Measurements from ENCODE around the gene NRM. TPM values are rescaled to one million over a fixed set of nuclear protein-coding genes. Genes with fewer than 3 reads are reported as not detected.

The NRM gene
- total RNA-seq, 1 donor from 2014 or later, result 52.2 TPM

DNA sequence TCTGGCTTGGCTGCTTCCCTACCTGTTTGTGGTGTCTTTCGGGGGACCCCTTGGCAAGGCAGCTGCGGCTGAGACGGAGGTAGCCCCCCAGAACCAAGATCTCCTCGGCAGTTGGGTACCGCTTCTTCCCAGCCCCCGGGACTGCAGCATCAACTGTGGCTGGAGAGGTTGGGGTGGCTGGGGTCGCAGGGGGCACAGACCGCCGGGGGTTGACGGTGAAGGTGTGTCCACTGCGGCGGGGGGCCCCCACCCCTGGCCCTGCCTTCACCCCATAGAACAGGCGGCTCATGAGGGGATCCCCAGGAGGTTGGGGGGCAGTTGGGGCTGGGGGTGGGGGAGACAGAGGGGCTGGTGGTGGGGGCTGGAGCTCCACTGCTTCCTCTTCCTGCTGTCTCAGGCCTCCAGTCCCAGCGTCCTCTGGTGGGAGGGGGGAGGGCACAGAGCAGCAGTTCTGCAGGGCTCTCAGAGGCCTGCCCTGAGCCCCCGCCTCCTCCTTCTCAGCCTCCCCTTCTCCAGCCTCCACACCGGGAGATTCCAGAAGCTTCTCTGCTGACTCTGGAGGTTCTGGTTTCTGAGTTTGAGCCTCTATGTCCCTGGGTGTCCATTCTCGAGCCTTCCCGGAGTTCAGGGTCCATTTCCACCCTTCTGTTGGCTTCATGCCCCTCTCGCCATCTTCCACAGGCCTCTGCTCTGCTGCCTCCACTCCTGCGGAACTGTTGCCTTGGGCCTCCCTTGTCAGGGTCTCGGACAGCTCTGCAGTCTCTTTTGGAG, 6.2 kb downstream of the NRM start:
- peak; percentile 33 for DNase-seq
- Mint-ChIP-seq H3K9me3 (ENCODE audit: unreplicated experiment) (peaks cover 23% of the 10 kb centered on the region), H3K4me1 (ENCODE audit: low read depth, unreplicated experiment) (peaks cover 46% of the 10 kb centered on the region), H3K4me3 (ENCODE audit: unreplicated experiment) (peak overlapping the region; percentile 100), H3K36me3 (ENCODE audit: unreplicated experiment) (peaks cover 5% of the 10 kb centered on the region), H3K27me3 (ENCODE audit: unreplicated experiment) (peaks cover 37% of the 10 kb centered on the region), H3K27ac (ENCODE audit: unreplicated experiment) (peak overlapping the region; percentile 100)
- TF ChIP-seq, protein P1, sequence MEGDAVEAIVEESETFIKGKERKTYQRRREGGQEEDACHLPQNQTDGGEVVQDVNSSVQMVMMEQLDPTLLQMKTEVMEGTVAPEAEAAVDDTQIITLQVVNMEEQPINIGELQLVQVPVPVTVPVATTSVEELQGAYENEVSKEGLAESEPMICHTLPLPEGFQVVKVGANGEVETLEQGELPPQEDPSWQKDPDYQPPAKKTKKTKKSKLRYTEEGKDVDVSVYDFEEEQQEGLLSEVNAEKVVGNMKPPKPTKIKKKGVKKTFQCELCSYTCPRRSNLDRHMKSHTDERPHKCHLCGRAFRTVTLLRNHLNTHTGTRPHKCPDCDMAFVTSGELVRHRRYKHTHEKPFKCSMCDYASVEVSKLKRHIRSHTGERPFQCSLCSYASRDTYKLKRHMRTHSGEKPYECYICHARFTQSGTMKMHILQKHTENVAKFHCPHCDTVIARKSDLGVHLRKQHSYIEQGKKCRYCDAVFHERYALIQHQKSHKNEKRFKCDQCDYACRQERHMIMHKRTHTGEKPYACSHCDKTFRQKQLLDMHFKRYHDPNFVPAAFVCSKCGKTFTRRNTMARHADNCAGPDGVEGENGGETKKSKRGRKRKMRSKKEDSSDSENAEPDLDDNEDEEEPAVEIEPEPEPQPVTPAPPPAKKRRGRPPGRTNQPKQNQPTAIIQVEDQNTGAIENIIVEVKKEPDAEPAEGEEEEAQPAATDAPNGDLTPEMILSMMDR (IDR thresholded peaks at IDR 0.05; ENCODE audit: partially characterized antibody, unreplicated experiment), result no peak

DNA sequence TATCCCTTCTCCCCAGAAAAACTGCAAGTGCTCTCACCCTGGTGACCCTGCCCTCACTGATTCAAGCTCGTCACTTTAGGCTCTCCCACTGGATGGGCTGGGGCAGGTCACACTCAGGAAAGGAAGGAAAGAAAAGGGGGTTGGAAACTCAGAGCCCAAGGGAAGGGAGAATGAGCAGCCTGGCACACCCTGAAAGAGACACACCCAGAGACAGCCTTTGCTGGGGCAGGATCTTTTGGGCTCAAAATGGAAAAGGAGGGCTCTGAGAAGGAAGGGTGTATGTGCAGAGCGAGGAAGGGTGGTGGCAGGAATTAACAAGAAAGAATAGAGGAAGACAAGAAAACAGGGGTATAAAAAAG, 6.8 kb downstream of the NRM start:
- Mint-ChIP-seq H3K27me3 (ENCODE audit: unreplicated experiment) (peaks cover 37% of the 10 kb centered on the region), H3K27ac (ENCODE audit: unreplicated experiment) (peak overlapping the region; percentile 84)

DNA sequence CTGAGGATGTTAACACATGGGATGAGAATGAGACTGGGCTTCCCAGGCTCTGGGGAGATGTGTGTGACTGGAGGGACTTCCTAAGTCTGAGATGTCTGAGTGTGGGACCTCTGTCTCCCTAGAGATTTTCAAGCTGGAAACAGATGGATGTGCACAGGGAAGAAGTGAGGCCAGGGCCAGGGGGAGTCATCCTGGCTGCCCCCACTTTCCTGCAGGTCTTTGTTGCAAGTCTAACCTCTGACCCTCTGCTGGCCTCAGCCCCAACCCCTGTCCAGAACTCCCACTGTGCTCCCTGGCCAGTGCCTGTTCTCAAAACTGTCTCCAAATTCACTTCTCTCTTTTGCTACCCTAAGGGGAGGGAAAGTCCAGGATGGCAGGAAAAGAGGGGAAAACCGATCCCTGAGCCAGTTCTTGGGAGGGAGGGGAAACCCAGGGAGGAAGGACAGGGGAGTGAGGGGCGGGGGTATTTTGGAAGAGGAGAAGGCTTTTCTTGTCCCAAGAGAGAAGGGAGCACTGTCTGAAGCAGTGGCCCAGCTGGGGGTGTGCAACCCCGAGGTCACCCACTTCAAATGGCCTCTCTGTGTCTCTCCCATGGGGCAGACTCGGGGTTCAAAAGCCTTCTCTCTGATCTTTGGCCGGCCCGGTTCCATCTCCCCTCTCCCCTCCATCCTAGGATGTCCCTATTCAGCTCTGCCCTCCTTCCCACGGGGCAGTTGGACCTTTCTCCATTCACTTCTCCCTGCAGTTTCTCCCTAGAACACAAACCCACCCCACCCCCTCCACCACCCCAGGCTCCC, 7.4 kb downstream of the NRM start:
- Mint-ChIP-seq H3K9me3 (ENCODE audit: unreplicated experiment) (peaks cover 21% of the 10 kb centered on the region), H3K36me3 (ENCODE audit: unreplicated experiment) (peaks cover 5% of the 10 kb centered on the region), H3K27me3 (ENCODE audit: unreplicated experiment) (peaks cover 32% of the 10 kb centered on the region), H3K4me3 (ENCODE audit: unreplicated experiment) (peak overlapping the region; percentile 97), H3K4me1 (ENCODE audit: low read depth, unreplicated experiment) (peaks cover 40% of the 10 kb centered on the region), H3K27ac (ENCODE audit: unreplicated experiment) (peak overlapping the region; percentile 86)
- TF ChIP-seq, protein P1 (IDR thresholded peaks at IDR 0.05; ENCODE audit: partially characterized antibody, unreplicated experiment), result no peak
- no peak for DNase-seq

More for the DNA sequence above, 6.8 kb downstream of the NRM start:
- TF ChIP-seq, protein P1 (IDR thresholded peaks at IDR 0.05; ENCODE audit: partially characterized antibody, unreplicated experiment), result no peak
- DNase-seq, result no peak
- Mint-ChIP-seq H3K9me3 (ENCODE audit: unreplicated experiment) (peaks cover 23% of the 10 kb centered on the region), H3K36me3 (ENCODE audit: unreplicated experiment) (peaks cover 5% of the 10 kb centered on the region), H3K4me1 (ENCODE audit: low read depth, unreplicated experiment) (peaks cover 44% of the 10 kb centered on the region), H3K4me3 (ENCODE audit: unreplicated experiment) (peak overlapping the region; percentile 97)

GRCh38 chr6:30682143-30683117, 8.4 kb downstream of the NRM start:
- TF ChIP-seq, protein P1 (IDR thresholded peaks at IDR 0.05; ENCODE audit: partially characterized antibody, unreplicated experiment), result no peak
- H3K36me3 Mint-ChIP-seq (ENCODE audit: unreplicated experiment), result peaks cover 5% of the 10 kb centered on the region
- H3K27me3 Mint-ChIP-seq (ENCODE audit: unreplicated experiment), result peaks cover 24% of the 10 kb centered on the region
- DNase-seq, result no peak
- H3K9me3 Mint-ChIP-seq (ENCODE audit: unreplicated experiment), result peaks cover 12% of the 10 kb centered on the region
- peaks cover 35% of the 10 kb centered on the region for H3K4me1 Mint-ChIP-seq (ENCODE audit: low read depth, unreplicated experiment)
- peak overlapping the region; percentile 97 for H3K4me3 Mint-ChIP-seq (ENCODE audit: unreplicated experiment)
- peak overlapping the region; percentile 86 for H3K27ac Mint-ChIP-seq (ENCODE audit: unreplicated experiment)
